ENCODE results near the gene NDUFA12. TPM values are rescaled to one million over a fixed set of nuclear protein-coding genes. Genes with fewer than 3 reads are reported as not detected.

NDUFA12 gene
- total RNA-seq, 4 donors from 2014 or later = 54.7 to 133 (median 89.0) TPM

GRCh38 chr12:95017482-95017881 lies 14.0 kb upstream of the NDUFA12 start:
- no peaks in the 10 kb centered on the region for H3K4me1 ChIP-seq
- H3K4me3 ChIP-seq = no peak overlapping the region
- no peaks in the 10 kb centered on the region for H3K27me3 ChIP-seq
- H3K27ac ChIP-seq = no peak overlapping the region
- peaks cover 0 to 6% (median 0%) of the 10 kb centered on the region in 3 donors for H3K36me3 ChIP-seq
- TF ChIP-seq CTCF (IDR thresholded peaks at IDR 0.05) = no peak
- no peak for TF ChIP-seq POLR2A (IDR thresholded peaks at IDR 0.05)
- no peaks in the 10 kb centered on the region for H3K9me3 ChIP-seq
- no peak for DNase-seq

DNA sequence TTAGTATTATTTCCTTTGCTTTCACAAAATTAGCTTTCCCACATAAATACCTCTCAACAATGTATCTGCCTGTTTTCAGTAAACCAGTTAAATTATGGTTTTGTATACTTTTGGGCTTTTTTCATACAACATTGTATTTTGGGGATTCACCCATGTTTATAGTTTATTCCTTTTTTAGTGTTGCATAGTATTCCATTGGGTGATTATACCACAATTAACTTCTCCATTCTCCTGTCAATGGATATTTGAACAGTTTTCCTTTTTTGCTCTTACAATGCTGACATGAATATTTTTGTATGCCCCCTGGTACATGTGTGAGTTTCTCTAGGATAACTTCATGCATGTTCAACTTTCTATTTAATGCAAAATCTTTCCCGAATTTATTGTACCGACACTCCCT lies 12.6 kb upstream of the NDUFA12 start:
- H3K27ac ChIP-seq = no peak overlapping the region
- no peak for DNase-seq
- no peak overlapping the region for H3K4me3 ChIP-seq
- no peaks in the 10 kb centered on the region for H3K9me3 ChIP-seq
- H3K36me3 ChIP-seq = no peaks in the 10 kb centered on the region
- H3K4me1 ChIP-seq = no peaks in the 10 kb centered on the region
- no peaks in the 10 kb centered on the region for H3K27me3 ChIP-seq
- TF ChIP-seq POLR2A (IDR thresholded peaks at IDR 0.05) (no peak), CTCF (IDR thresholded peaks at IDR 0.05) (no peak)

- no peak for DNase-seq
- Histone ChIP-seq H3K4me3 (no peak overlapping the region), H3K4me1 (no peaks in the 10 kb centered on the region), H3K27me3 (no peaks in the 10 kb centered on the region), H3K9me3 (no peaks in the 10 kb centered on the region), H3K36me3 (no peaks in the 10 kb centered on the region), H3K27ac (no peak overlapping the region)
- TF ChIP-seq POLR2A (IDR thresholded peaks at IDR 0.05) = no peak
- no peak for TF ChIP-seq CTCF (IDR thresholded peaks at IDR 0.05)
Measured at GRCh38 chr12:95014554-95014953, 11.1 kb upstream of the NDUFA12 start.

GRCh38 chr12:95006206-95006605 lies 2.7 kb upstream of the NDUFA12 start:
- Histone ChIP-seq H3K27ac (no peak overlapping the region), H3K36me3 (peaks cover 0 to 4% (median 0%) of the 10 kb centered on the region in 3 donors), H3K4me1 (peaks cover 0 to 18% (median 0%) of the 10 kb centered on the region in 4 donors), H3K4me3 (no peak overlapping the region), H3K9me3 (peaks cover 0 to 7% (median 0%) of the 10 kb centered on the region in 4 donors), H3K27me3 (no peaks in the 10 kb centered on the region)
- DNase-seq = no peak
- TF ChIP-seq POLR2A (IDR thresholded peaks at IDR 0.05) = no peak
- TF ChIP-seq CTCF (IDR thresholded peaks at IDR 0.05) = no peak

DNA sequence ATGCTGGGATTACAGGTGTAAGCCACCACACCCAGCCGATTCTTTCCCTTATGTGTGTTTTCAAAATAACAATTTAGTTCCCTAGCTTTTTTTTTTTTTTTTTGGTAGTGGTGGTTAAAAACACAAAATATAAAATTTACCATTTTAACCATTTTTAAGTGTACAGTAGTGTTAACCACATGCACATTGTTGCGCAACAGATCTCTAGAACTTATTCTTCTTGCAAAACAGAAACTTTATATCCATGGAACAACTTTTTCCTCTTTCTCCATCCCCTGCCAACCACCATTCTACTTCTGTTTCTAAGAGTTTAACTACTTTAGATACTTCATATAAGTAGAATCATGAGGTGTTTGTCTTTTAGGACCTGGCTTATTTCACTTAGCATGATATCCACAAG lies 1.1 kb upstream of the NDUFA12 start:
- no peak overlapping the region for H3K27ac ChIP-seq

More for the DNA sequence above, 1.1 kb upstream of the NDUFA12 start:
- H3K4me3 ChIP-seq = no peak overlapping the region
- H3K4me1 ChIP-seq = peaks cover 0 to 27% (median 0%) of the 10 kb centered on the region in 4 donors
- no peaks in the 10 kb centered on the region for H3K27me3 ChIP-seq
- no peak for DNase-seq
- H3K9me3 ChIP-seq = peaks cover 0 to 7% (median 0%) of the 10 kb centered on the region in 4 donors
- no peak for TF ChIP-seq CTCF (IDR thresholded peaks at IDR 0.05)
- H3K36me3 ChIP-seq = peaks cover 0 to 8% (median 0%) of the 10 kb centered on the region in 3 donors

Data from Peyer's patch (tissue), 4 donors.